ENCODE data around the gene GPSM3. TPM values are rescaled to one million over a fixed set of nuclear protein-coding genes. Genes with fewer than 3 reads are reported as not detected.

Gene GPSM3
- total and polyA plus RNA-seq, 2 of the 13 experiments (the other 11 are each of a cell fraction or from before 2014, with no cell fraction given): 0.18 to 6.2 TPM

DNA sequence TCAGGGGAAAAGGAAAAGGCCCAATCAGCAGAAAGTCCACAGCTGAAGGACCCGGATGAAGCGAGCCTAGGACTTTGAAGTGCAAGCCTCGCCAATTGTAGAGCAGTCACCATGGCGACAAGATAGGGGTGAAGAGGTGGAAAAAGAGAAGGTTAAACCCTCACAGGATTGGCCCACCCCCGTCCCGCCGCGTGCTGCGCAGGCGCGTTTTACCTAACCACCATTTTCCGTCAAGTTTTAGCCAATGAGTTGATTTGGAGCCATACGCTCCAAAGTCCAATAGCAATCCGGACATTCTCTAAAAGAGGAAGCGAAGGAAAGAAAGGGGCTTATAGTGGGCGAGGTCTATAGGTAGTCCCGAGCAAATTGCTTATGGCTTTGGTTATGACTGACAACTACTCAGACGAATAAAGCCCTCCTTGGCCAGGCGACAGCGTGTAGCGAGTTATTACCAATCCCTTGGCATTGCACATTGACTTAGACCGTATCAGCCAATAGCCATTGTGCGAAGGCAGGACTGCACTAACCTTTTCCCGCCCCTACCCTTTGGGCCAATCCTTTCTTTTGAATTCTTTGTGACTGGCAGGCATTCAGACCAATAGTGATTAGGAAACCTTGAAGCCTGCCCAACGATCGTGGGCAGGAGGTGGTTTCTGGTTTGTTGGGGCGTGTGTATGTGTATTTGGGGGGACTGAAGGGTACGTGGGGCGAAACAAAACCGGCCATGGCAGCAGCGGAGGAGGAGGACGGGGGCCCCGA, 14.5 kb downstream of the GPSM3 start, which contains the start of gene RNF5 (continued):
- TF ChIP-seq NFYC (CRISPR knock-in tag; IDR thresholded peaks at IDR 0.05) (peak; percentile 91), ASH2L (IDR thresholded peaks at IDR 0.05; ENCODE audit: insufficient read length, low read depth, low read length) (peak; percentile 47), NR2C2 (CRISPR knock-in tag; IDR thresholded peaks at IDR 0.05; ENCODE audit: borderline replicate concordance) (0 out of 2 replicates have a peak, but pooled peaks have one; percentile 12), TEAD3 (CRISPR knock-in tag; optimal IDR thresholded peaks at IDR 0.05; ENCODE audit: borderline replicate concordance) (peak; percentile 8), NR3C1 (CRISPR knock-in tag; IDR thresholded peaks at IDR 0.05) (no peak), POLR2A (IDR thresholded peaks at IDR 0.05; ENCODE audit: insufficient read depth in 1 of 2, low read depth in 2 of 2, low read length in 2 of 2) (peak; percentile 1 to 14; a peak in 1 of 4 replicates), RXRB (CRISPR knock-in tag; IDR thresholded peaks at IDR 0.05; ENCODE audit: borderline replicate concordance) (no peak; the same call in 1 of the 2 replicates), ETV5 (CRISPR knock-in tag; IDR thresholded peaks at IDR 0.05; ENCODE audit: borderline replicate concordance) (no peak; the same call in none of the 2 replicates), ZNF225 (CRISPR knock-in tag; IDR thresholded peaks at IDR 0.05) (no peak), CHCHD3 (CRISPR knock-in tag; IDR thresholded peaks at IDR 0.05) (no peak), PRMT3 (CRISPR knock-in tag; IDR thresholded peaks at IDR 0.05; ENCODE audit: borderline replicate concordance, low read depth) (no peak), CBX2 (IDR thresholded peaks at IDR 0.05; ENCODE audit: low read depth, low read length) (no peak), CBX2 (CRISPR knock-in tag; IDR thresholded peaks at IDR 0.05; ENCODE audit: low read depth) (no peak), ZNF619 (CRISPR knock-in tag; IDR thresholded peaks at IDR 0.05) (no peak), SOX13 (IDR thresholded peaks at IDR 0.05) (no peak), SOX13 (CRISPR knock-in tag; conservative IDR thresholded peaks at IDR 0.05 in 1 of 2, IDR thresholded peaks at IDR 0.05 in 1 of 2) (no peak), ZNF160 (CRISPR knock-in tag; IDR thresholded peaks at IDR 0.05) (no peak), KDM5B (CRISPR knock-in tag; IDR thresholded peaks at IDR 0.05; ENCODE audit: borderline replicate concordance) (no peak), NFE2 (CRISPR knock-in tag; IDR thresholded peaks at IDR 0.05) (no peak)
- TF ChIP-seq, protein P1, sequence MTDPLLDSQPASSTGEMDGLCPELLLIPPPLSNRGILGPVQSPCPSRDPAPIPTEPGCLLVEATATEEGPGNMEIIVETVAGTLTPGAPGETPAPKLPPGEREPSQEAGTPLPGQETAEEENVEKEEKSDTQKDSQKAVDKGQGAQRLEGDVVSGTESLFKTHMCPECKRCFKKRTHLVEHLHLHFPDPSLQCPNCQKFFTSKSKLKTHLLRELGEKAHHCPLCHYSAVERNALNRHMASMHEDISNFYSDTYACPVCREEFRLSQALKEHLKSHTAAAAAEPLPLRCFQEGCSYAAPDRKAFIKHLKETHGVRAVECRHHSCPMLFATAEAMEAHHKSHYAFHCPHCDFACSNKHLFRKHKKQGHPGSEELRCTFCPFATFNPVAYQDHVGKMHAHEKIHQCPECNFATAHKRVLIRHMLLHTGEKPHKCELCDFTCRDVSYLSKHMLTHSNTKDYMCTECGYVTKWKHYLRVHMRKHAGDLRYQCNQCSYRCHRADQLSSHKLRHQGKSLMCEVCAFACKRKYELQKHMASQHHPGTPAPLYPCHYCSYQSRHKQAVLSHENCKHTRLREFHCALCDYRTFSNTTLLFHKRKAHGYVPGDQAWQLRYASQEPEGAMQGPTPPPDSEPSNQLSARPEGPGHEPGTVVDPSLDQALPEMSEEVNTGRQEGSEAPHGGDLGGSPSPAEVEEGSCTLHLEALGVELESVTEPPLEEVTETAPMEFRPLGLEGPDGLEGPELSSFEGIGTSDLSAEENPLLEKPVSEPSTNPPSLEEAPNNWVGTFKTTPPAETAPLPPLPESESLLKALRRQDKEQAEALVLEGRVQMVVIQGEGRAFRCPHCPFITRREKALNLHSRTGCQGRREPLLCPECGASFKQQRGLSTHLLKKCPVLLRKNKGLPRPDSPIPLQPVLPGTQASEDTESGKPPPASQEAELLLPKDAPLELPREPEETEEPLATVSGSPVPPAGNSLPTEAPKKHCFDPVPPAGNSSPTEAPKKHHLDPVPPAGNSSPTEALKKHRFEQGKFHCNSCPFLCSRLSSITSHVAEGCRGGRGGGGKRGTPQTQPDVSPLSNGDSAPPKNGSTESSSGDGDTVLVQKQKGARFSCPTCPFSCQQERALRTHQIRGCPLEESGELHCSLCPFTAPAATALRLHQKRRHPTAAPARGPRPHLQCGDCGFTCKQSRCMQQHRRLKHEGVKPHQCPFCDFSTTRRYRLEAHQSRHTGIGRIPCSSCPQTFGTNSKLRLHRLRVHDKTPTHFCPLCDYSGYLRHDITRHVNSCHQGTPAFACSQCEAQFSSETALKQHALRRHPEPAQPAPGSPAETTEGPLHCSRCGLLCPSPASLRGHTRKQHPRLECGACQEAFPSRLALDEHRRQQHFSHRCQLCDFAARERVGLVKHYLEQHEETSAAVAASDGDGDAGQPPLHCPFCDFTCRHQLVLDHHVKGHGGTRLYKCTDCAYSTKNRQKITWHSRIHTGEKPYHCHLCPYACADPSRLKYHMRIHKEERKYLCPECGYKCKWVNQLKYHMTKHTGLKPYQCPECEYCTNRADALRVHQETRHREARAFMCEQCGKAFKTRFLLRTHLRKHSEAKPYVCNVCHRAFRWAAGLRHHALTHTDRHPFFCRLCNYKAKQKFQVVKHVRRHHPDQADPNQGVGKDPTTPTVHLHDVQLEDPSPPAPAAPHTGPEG (CRISPR knock-in tag; IDR thresholded peaks at IDR 0.05): no peak
- TF ChIP-seq, protein P2, sequence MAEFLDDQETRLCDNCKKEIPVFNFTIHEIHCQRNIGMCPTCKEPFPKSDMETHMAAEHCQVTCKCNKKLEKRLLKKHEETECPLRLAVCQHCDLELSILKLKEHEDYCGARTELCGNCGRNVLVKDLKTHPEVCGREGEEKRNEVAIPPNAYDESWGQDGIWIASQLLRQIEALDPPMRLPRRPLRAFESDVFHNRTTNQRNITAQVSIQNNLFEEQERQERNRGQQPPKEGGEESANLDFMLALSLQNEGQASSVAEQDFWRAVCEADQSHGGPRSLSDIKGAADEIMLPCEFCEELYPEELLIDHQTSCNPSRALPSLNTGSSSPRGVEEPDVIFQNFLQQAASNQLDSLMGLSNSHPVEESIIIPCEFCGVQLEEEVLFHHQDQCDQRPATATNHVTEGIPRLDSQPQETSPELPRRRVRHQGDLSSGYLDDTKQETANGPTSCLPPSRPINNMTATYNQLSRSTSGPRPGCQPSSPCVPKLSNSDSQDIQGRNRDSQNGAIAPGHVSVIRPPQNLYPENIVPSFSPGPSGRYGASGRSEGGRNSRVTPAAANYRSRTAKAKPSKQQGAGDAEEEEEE (CRISPR knock-in tag; IDR thresholded peaks at IDR 0.05; ENCODE audit: borderline replicate concordance): no peak
- TF ChIP-seq, protein P3, sequence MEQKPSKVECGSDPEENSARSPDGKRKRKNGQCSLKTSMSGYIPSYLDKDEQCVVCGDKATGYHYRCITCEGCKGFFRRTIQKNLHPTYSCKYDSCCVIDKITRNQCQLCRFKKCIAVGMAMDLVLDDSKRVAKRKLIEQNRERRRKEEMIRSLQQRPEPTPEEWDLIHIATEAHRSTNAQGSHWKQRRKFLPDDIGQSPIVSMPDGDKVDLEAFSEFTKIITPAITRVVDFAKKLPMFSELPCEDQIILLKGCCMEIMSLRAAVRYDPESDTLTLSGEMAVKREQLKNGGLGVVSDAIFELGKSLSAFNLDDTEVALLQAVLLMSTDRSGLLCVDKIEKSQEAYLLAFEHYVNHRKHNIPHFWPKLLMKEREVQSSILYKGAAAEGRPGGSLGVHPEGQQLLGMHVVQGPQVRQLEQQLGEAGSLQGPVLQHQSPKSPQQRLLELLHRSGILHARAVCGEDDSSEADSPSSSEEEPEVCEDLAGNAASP (CRISPR knock-in tag; IDR thresholded peaks at IDR 0.05; ENCODE audit: borderline replicate concordance): peak; percentile 4; the same call in 1 of the 2 replicates
